ENCODE measurements around the gene SEMA3E. TPM values are rescaled to one million over a fixed set of nuclear protein-coding genes. Genes with fewer than 3 reads are reported as not detected.
"Not testable (repeated sequence)": the region's sequence is repeated elsewhere in the genome, so short reads cannot be mapped to it uniquely, and the experiment has no call there.

SEMA3E gene
- total RNA-seq, 3 donors from 2014 or later (not counting 1 experiment from before 2014, with no cell fraction given): not detected

DNA sequence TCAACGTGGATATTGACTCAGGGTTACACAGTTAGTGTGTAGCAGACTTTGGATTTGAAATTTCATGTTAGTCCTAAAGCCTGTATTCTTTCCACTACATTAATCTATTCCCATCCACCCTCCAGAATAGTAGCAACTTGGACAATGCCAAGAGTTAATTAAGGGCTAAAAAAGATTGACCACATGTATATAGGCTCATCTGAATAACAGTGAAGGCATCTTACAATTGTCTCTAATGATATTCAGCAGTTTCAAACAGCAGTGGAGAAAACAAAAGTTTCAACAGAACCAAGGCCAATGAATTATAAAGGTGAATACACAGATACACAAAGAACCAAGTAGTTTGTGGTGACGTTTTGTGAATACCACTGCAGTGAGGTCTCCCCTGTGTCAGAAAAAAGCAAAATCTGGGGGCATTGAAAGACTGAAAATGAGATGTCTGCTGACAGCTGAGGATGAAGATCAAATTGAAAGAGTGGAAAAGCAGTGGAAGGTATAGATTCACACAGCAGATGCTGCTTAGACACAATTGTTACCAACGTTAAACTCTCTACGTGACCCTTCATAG lies 202.8 kb downstream of the SEMA3E start:
- ATAC-seq (no peak), DNase-seq (no peak)
- TF ChIP-seq, protein P1, sequence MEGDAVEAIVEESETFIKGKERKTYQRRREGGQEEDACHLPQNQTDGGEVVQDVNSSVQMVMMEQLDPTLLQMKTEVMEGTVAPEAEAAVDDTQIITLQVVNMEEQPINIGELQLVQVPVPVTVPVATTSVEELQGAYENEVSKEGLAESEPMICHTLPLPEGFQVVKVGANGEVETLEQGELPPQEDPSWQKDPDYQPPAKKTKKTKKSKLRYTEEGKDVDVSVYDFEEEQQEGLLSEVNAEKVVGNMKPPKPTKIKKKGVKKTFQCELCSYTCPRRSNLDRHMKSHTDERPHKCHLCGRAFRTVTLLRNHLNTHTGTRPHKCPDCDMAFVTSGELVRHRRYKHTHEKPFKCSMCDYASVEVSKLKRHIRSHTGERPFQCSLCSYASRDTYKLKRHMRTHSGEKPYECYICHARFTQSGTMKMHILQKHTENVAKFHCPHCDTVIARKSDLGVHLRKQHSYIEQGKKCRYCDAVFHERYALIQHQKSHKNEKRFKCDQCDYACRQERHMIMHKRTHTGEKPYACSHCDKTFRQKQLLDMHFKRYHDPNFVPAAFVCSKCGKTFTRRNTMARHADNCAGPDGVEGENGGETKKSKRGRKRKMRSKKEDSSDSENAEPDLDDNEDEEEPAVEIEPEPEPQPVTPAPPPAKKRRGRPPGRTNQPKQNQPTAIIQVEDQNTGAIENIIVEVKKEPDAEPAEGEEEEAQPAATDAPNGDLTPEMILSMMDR (IDR thresholded peaks at IDR 0.05): no peak
- intact Hi-C loops (cut with micrococcal nuclease): no loop called here
- Mint-ChIP-seq H3K4me1 (no peaks in the 10 kb centered on the region), H3K27ac (no peak overlapping the region), H3K4me3 (no peak overlapping the region), H3K36me3 (peaks cover 19% of the 10 kb centered on the region), H3K9me3 (peaks cover 18 to 21% of the 10 kb centered on the region in 2 donors), H3K27me3 (ENCODE audit: low read depth in 2 of 2) (no peaks in the 10 kb centered on the region)
- Histone ChIP-seq H3K27me3 (ENCODE audit: control insufficient read depth, insufficient read depth, low read length) (no peaks in the 10 kb centered on the region), H3K27ac (ENCODE audit: low read length) (no peak overlapping the region), H3K9me3 (ENCODE audit: control insufficient read depth, insufficient read depth, low read length) (no peaks in the 10 kb centered on the region), H3K4me3 (ENCODE audit: low read length) (no peak overlapping the region), H3K36me3 (ENCODE audit: control insufficient read depth, insufficient read depth, low read length) (no peaks in the 10 kb centered on the region), H3K4me1 (ENCODE audit: control insufficient read depth, insufficient read depth, low read length) (no peaks in the 10 kb centered on the region)
- WGBS (ENCODE audit: insufficient coverage): 87% methylated on average over 1 of the region's 4 CpGs

DNA sequence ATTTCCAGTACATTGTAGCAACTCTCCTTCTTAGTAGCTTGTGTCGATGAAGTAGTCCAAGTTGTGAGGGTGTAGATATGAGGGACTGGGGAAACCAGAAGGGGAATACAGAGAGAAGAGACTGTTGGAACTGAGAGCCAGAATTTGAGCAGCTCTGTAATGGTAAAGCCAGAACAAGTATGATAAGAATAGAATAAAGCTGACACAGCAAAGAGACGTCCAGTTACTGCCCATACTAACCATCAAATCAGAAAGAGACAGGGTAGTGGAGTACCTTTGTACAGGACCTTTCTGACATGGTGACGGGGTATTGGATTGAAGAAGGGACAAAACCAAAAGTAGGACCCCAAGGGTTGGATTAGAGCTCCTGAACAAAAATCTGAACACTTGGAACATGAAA lies 206.0 kb downstream of the SEMA3E start:
- TF ChIP-seq, protein P1 (IDR thresholded peaks at IDR 0.05): no peak
- Mint-ChIP-seq H3K4me3 (no peak overlapping the region), H3K27me3 (ENCODE audit: low read depth in 2 of 2) (no peaks in the 10 kb centered on the region), H3K36me3 (peaks cover 11% of the 10 kb centered on the region), H3K4me1 (no peaks in the 10 kb centered on the region), H3K9me3 (peaks cover 13 to 17% of the 10 kb centered on the region in 2 donors), H3K27ac (no peak overlapping the region)
- intact Hi-C loops (cut with micrococcal nuclease): no loop called here
- no peak overlapping the region for H3K27ac ChIP-seq (ENCODE audit: low read length)
- no peaks in the 10 kb centered on the region for H3K9me3 ChIP-seq (ENCODE audit: control insufficient read depth, insufficient read depth, low read length)
- H3K36me3 ChIP-seq (ENCODE audit: control insufficient read depth, insufficient read depth, low read length): no peaks in the 10 kb centered on the region
- 84% methylated on average over 2 of the region's 3 CpGs for WGBS (ENCODE audit: insufficient coverage)
- H3K4me3 ChIP-seq (ENCODE audit: low read length): no peak overlapping the region
- DNase-seq (no peak), ATAC-seq (no peak)
- H3K4me1 ChIP-seq (ENCODE audit: control insufficient read depth, insufficient read depth, low read length): no peaks in the 10 kb centered on the region
- no peaks in the 10 kb centered on the region for H3K27me3 ChIP-seq (ENCODE audit: control insufficient read depth, insufficient read depth, low read length)

DNA sequence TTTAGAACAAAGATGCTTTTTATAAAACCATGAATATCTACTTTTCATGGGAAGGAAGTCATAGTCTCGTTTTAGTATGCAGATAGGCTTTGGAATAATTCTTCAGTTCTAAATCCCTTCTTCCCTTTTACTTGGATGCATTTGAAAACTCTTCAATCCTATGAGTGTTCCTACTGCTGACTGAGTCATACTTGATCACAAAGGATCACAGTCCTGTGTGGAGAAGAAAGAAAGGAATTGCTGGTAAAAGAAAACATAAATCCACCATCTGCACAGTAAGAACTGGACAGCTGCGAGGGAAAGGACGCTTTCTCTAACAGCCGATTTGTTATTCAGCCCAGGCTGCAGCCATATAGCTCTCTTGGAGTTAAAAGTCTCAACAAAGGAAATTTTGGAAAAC lies 209.9 kb downstream of the SEMA3E start:
- Mint-ChIP-seq H3K36me3 (peaks cover 4% of the 10 kb centered on the region), H3K4me1 (no peaks in the 10 kb centered on the region), H3K9me3 (peaks cover 13 to 16% of the 10 kb centered on the region in 2 donors), H3K4me3 (no peak overlapping the region), H3K27me3 (ENCODE audit: low read depth in 2 of 2) (no peaks in the 10 kb centered on the region), H3K27ac (no peak overlapping the region)
- TF ChIP-seq, protein P1 (IDR thresholded peaks at IDR 0.05): no peak
- WGBS (ENCODE audit: insufficient coverage): 84% methylated on average over 3 of the region's 4 CpGs
- H3K4me3 ChIP-seq (ENCODE audit: low read length): no peak overlapping the region
- DNase-seq (no peak), ATAC-seq (no peak)
- H3K27ac ChIP-seq (ENCODE audit: low read length): no peak overlapping the region
- no peaks in the 10 kb centered on the region for H3K4me1 ChIP-seq (ENCODE audit: control insufficient read depth, insufficient read depth, low read length)
- intact Hi-C loops (cut with micrococcal nuclease): no loop called here
- H3K36me3 ChIP-seq (ENCODE audit: control insufficient read depth, insufficient read depth, low read length): no peaks in the 10 kb centered on the region
- no peaks in the 10 kb centered on the region for H3K27me3 ChIP-seq (ENCODE audit: control insufficient read depth, insufficient read depth, low read length)
- no peaks in the 10 kb centered on the region for H3K9me3 ChIP-seq (ENCODE audit: control insufficient read depth, insufficient read depth, low read length)

DNA sequence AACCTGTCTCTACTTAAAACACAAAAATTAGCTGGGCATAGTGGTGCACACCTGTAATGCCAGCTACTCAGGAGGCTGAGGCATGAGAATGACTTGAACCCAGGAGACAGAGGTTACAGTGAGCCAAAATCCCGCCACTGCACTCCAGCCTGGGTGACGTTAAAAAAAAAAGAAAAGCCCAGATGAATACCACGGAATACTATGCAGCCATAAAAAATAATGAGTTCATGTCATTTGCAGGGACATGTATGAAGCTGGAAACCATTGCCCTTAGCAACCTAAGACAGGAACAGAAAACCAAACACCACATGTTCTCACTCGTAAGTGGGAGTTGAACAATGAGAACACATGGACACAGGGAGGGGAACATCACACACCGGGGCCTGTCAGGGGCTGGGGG lies 218.7 kb downstream of the SEMA3E start:
- H3K4me3 Mint-ChIP-seq; H3K27me3 Mint-ChIP-seq (ENCODE audit: low read depth in 2 of 2); intact Hi-C loops (cut with micrococcal nuclease); DNase-seq; H3K4me1 Mint-ChIP-seq; H3K27ac Mint-ChIP-seq; H3K4me3 ChIP-seq (ENCODE audit: low read length); ATAC-seq; H3K9me3 ChIP-seq (ENCODE audit: control insufficient read depth, insufficient read depth, low read length); H3K36me3 ChIP-seq (ENCODE audit: control insufficient read depth, insufficient read depth, low read length); H3K27me3 ChIP-seq (ENCODE audit: control insufficient read depth, insufficient read depth, low read length); H3K27ac ChIP-seq (ENCODE audit: low read length); H3K9me3 Mint-ChIP-seq; H3K4me1 ChIP-seq (ENCODE audit: control insufficient read depth, insufficient read depth, low read length); H3K36me3 Mint-ChIP-seq: not testable (repeated sequence)
- 99% methylated on average over 4 of the region's 5 CpGs for WGBS (ENCODE audit: insufficient coverage)

Measured in natural killer cell (primary cell).